Measurements from ENCODE around the gene STK17A.
"Not testable (repeated sequence)": the region's sequence is repeated elsewhere in the genome, so short reads cannot be mapped to it uniquely, and the experiment has no call there.

Gene STK17A

DNA sequence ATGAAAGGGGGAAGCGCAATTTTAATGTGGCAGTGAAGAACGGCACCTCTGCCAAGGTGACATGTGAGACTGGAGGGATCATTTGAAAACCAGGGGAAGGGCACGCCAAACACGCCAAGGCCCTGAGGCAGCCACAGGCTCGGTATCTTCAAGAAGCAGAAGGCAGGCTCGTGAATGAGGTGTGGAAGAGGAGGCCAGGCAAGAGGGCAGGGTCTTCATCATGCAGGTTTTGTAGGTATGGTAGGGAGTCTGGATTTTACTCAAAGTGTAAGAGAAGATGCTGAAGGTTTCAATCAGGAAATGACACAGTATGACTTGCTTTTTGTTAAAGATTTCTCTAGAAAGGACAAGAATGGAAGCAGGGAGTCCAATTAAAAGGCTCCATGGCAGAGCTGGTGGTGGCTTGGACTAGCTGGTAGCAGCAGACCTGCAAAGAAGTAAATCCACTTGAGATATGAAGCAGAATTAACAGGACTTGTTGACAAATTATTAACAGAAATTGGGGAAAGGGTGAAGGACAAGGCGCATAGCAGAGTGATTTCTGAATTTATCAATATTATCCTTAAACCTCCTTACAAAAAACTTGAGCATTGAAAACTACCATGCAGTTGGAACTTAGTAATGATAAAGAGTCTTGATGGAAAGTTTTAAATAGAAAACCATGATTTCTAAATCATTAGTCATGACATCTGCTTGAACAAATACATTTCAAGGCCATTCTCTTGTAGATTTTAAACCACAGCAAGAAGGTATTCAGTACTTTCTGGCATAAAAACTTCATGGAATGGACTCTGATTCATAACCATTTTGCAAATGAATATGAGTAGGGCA is 76.0 kb downstream of the STK17A start:
- peak in 1 of 3 donors; percentile 50 for DNase-seq (ENCODE audit: low read depth in 3 of 3)

DNA sequence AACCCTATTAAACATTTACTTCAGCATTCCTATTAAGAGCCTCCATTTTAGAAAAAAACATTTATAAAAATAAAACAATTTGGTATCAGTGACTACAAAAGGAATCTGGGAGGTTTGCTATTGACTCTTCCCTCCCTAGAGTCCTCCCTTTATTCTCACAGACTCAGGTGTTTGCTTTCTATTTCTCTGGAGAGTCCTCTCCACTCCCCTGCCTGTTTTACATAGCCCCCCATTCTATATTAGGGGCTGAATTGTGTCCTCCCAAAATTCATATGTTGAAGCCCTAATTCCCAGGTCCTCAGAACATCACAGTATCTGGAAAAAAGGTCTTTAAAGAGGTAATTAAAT is 76.6 kb downstream of the STK17A start:
- DNase-seq (ENCODE audit: low read depth in 3 of 3), result no peak

DNA sequence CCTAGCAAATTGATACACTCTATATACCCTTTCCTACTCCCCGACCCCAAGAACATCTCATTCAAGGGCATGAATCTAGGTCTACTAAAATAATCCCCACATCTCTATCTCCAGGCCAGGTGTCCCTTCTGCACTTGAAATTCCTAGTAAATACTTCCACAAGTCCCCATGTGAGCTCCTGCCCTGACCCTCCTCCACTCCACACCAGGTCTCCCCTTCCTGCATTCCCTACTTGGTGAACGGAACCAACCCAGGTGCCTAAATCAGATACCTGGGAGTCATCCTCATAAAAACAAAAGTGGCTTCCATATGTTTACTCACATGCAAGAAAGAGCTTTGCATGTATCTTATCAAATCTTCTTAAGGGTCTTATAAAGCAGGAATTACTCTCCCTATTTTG is 77.2 kb downstream of the STK17A start:
- no peak for DNase-seq (ENCODE audit: low read depth in 3 of 3)

DNA sequence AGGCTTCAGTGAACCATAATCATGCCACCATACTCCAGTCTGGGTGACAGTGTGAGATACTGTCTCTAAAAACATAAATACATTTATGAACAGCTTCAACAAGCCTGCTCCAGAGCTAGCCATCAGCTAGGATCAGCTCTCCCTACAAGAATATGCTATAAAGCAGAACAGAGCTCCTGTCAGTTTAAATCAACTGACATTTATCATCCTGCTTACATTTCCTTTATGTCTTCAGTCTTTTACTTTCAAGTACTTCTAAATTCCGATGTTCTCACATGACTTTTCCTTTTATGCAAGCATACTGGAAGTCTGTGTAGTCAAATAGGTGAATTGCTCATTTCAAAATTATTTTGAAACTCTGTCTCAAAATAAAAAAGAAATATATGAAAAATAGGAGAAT is 81.8 kb downstream of the STK17A start:
- no peak for DNase-seq (ENCODE audit: low read depth in 3 of 3)

DNA sequence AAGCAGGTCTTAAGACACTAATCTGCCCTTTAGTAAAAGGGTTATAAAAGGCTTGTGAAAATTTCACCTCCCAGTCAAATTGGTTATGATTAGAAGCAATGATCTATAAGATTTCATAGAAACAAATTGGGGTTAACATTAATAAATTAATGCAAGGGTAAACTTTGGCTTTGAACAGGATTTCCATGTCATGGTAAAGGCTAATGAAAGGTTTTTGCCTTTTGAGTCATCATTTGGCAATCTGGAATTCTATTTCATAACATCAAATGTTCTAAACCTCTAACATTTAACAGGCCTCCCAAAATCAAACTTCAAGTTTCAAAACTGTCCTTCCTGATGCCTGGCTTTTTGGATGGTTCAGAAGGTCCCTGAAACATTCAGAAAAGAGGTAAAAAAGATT is 84.0 kb downstream of the STK17A start:
- DNase-seq (ENCODE audit: low read depth in 3 of 3), result no peak

DNA sequence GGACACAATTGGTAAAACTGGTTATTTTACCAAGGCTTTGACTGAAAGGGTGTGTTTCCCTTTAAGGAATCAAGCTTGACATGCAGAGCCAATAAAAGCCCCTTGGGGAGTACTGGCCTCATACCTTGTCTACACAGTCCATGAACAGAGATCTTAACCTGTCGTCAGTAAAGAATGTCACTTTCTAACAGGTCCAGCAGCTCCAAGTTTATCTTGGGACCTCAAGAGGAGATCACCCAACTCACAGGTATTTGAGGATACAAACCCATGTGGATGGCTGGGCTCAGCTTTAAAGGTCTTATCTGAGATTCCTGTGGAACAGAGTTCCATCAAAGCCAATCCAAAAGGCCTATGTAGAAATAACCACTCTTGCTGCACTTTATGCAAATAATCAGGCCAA is 85.1 kb downstream of the STK17A start:
- DNase-seq (ENCODE audit: low read depth in 3 of 3), result no peak

DNA sequence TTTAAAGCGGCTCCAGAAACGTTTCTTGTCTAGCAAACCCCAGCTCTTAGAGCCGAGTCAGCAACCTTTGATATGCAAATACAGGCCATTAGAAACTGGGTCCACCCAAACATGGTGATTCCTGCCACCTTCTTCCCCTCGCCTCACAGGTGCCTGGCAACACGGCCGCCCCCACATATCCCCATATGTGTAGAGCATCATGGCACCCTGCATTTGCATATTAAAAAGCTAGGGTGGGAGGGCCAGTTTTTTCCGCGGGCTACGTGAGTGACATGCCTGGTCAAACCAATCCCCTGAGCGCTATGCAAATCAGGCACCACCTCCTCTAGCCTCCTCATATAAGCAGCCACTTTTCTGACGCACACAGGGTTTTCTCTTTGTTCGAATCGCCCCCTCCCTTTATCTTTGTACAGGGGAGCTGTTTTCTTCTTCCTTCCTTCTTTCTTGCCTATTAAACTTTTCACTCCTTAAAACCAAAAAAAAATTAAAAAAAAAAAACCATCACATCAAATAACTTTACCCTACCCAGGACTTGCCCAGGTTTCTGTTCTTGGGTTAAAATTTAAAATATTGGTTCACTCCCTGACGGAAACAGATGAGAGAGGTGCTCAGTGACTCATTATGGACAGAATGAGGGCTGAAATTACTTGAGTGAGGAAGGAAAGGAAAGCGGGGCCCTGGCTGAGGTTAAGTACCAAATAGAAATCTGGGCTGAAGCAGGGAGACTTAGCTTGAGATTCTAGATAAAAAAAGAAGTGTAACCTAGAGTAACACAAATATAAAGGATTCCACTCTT is 86.6 kb downstream of the STK17A start:
- DNase-seq (ENCODE audit: low read depth in 3 of 3), result peak; percentile 65 to 88 (median 76)

DNA sequence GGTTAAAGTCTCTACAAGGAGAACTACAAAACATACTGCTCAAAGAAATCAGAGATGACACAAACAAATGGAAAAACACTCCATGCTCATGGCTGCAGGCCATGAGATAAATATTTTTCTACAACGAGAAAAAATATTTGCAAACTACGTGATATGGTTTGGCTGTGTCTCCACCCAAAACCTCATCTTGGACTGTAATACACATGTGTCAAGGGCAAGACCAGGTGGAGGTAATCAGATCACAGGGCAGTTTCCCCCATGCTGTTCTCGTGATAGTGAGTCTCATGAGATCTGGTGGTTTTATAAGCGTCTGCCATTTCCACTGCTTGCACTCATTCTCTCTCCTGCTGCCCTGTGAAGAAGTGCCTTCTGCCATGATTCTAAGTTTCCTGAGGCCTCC is 88.6 kb downstream of the STK17A start:
- DNase-seq (ENCODE audit: low read depth in 3 of 3), result no peak

DNA sequence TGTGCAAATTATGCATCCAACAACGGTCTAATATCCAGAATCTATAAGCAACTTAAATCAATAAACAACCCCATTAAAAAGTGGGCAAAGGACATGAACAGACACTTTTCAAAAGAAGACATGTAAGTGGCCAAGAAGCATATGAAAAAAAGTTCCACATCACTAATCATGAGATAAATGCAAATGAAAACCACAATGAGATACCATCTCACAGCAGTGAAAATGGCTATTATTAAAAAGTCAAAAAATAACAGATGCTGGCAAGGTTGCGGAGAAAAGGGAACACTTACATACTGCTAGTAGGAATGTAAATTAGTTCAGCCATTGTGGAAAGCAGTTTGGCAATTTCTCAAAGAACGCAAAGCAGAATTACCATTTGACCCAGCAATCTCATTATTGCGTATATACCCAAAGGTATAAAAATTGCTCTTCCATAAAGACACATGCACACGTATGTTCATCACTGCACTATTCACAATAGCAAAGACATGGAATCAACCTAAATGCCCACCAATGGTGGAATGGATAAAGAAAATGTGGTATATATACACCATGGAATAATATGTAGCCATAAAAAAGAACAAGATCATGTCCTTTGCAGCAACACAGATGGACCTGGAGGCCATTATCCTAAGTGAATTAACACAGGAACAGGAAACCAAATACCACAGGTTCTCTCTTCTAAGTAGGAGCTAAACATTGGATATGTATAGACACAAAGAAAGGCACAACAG is 90.5 kb downstream of the STK17A start:
- not testable (repeated sequence) for DNase-seq (ENCODE audit: low read depth in 3 of 3)

DNA sequence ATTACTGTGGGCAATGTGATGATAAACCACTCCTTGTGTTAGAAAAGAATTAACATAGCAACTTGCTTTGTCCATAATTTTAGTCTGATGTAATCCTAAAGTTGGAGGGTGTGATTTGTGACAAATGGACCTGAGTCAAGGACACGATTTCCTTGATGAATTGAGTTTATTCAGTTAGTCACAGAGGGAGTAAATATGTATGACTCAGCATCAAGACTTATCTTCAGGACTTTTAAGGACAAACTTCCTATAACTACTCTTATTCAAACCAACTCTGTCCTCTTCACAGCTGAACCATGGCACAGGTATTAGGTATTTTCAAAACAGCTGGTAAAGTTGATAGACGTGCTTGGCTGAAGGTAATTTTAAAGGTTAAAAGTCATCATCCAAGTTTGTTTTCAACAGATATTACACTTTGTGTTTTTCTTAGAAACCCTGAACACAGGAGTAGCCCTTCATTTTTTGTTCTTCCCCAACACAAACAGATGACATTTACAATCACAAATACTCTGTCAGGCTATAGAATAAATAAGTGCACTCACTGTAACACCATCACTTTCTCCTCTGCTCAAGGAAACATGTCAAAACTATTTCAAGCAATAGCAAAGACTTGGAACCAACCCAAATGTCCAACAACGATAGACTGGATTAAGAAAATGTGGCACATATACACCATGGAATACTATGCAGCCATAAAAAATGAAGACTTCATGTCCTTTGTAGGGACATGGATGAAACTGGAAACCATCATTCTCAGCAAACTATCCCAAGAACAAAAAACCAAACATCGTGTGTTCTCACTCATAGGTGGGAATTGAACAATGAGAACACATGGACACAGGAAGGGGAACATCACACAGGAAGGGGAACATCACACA is 91.9 kb downstream of the STK17A start:
- DNase-seq (ENCODE audit: low read depth in 3 of 3), result no peak
